GM21390 (cell line): ENCODE measurements around the gene PLXNA4.
"Not testable (repeated sequence)": the region's sequence is repeated elsewhere in the genome, so short reads cannot be mapped to it uniquely, and the experiment has no call there.

Source experiments
- ATAC-seq: cut with Tn5 transposase; IDR thresholded peaks from one replicate; pipeline ENCODE4 v1.9.1; 2021; ENCODE audit not compliant: unreplicated experiment

Gene PLXNA4

DNA sequence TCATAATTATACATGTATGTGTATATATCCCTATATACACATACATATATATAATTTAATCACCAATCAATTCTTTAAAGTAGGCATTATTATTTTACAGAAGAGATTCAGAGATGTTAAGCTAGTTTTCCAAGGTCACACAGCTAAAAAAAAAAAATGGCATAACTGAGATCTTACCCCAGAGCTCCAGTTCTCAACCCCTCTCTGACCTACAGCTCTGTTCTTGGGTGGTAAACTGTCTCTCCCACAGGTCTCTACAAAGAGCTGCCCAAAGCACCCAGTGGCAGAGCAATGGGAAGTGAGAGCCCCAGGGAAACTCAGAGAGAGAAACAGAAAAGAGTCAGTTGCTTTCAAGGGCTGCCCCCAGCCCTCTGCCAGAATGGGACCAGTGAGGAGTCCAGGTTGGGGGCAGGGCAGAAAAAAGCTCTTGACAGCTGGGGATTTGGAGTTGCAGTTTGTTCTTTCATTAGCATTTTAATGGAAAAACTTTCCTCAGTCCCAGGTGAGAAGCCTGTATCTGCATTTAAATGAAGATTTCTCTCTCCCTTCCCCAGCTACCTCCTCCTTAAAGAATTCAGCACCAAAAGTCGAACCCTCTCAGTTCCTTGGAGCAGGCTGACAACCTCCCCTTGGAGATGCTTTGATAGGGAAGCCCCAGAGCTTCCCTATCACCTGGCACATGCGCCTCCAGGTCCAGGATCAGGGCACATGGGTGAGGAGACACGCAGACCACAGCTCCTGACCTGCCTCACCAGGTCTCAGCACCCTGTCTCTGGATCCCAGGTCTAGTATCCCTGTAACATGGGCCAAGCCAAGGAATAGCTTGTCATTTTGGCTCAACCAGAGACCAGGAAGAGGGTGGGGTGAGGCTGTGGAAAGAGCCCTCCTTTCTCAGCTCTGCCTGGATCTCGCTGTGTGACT, 388.1 kb downstream of the PLXNA4 start:
- ATAC-seq, result no peak

DNA sequence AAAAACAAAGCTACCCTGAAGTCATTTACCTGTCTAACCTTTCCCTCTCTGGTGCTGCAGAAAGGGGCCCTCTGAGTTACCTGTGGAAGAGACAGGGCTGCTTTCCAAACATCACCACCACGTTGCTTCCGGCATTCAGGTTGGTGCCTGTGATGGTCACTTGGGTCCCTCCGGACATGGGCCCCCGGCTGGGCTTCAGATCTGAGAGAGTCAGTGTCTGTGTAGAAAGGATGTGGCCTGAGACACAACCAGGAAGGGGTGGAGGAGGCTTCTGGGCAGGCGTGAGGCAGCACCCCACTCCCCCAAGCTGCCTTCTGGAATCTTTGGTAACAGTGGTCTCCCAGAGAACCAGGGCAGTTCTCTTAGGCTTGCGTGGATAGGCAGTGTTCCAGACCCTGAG, 388.9 kb downstream of the PLXNA4 start:
- ATAC-seq, result no peak

DNA sequence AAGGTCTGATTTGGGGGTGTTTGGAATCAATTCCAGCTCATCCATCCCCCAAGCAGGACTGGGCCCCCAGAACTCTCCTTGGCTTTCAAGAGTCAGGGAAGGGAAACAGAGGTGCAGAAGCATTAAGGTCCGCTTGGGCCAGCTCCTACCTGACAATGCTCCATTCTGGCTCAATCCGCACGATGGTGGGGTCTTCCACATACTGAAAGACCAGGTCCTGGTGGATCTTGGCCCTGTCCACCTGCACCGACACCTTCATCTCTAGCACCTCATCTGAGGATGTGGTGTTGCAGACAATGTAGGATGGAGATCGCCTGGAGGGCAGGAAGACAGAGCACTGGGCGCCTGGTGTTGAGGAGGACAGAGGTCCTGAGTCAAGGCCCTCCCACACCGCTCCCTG, 391.1 kb downstream of the PLXNA4 start:
- no peak for ATAC-seq

DNA sequence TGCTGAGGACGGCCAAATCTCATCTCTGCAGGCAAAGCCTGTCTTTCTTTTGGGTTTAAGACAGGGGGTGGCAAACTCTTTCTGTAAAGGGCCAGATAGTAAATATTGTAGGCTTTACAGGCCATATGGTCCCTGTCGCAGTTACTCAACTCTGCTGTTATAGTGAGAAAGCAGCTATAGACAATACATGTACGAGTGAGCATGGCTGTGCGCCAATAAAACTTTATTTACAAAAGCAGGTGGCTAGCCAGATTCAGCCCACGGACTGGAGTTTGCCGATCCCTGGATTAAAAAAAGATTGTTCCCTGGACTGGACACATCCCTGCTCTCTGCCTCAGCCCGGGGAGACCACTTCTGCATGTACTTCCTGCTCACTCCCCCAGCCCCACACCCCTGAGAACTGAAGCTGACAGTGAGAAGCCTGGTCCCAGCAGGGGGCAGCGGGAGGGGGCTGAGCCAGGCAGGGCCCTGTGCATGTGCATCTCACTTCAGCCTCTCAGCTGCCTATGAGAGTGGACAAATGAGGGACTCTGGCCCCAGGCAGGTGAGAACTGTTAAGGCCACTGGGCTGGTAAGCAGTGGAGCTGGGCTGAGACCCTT, 392.4 kb downstream of the PLXNA4 start:
- no peak for ATAC-seq

DNA sequence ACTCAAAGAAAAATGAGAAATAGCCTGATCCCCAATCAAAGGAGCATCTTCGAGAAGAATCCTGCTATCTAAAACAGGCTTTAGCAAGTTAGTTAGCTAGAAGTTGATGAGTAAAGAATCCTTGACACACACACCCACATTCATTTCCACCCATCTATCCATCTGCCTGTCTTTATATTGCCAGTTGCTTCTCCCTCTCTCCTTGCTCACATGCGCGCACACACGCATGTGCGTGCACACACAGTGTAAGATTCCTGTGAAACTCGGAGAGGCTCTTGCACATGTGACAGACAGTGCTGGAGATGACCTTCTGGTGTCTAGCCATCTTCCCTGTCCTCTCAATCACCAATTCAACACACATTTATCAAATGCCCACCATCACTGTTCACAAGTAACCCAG, 393.3 kb downstream of the PLXNA4 start:
- no peak for ATAC-seq

DNA sequence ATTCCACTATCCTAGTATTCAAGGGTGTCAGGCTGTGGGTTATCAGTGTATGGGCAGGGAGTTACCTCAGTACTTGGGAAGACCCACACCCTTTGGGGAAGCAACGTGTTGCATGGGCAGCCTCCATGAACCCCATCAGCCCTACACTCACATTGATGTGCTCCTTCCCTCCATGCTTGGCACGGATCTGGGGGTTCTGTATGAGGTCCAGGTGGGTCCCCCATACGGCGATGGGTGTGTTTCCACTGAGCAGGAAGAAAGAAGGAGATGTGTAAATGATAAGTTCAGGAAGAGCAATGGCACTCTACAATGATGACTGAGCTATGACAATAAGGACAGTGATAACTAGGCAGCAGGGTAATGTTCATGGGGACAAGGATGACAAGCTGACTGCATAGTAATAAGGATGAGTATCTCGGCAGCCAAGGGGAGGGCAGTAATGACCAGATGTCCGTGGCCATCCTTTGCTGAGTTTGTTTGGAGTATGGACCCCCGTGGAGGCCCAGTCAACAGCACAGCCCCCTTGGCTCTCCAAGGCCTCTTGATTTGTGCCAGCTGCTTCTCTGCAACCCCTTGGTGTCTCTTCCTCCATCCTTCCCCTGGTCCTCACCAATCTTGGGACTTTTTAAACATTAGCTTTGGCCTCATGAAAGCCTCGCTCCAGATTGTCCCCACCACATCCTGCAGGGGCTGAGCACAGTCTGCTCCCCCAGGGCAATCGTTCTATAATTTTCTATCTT, 394.2 kb downstream of the PLXNA4 start:
- no peak for ATAC-seq

DNA sequence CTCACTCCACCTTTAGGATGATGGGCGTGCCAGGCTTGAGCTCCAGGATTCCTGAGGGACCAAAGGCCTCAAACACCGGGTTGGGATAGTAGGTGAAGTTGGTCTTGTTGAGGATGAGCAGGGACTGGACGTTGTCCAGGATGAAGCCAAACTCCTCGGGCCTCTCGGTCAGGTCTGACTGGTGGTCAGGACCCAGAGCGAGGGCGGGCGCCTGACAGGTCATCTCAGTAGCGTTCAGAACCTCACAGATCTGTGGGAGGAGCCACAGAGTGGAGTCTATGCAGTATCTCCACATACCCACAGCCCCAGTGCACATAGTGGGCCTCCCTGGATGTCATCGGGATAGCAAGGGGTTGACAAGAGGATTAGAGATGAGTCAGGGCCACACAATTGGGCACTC, 394.9 kb downstream of the PLXNA4 start:
- no peak for ATAC-seq

DNA sequence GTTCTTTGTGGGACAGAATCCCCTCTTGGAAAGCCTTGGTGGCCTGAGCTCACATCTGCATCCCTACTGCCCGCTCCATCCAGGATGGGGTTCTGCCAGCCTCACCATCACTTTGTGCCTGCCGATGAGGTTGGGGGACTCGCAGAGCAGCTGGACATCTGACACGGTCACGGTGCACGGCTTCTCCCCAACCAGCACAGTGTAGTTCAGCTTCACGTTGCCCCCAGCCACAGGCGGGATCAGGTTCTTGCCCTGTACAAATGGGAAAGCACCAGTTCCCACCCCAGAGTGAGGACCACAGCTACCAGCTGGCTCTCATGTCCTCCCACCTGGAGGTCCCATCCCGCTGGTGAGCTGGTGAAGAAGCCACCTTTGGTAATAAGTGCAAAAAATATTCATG, 395.8 kb downstream of the PLXNA4 start:
- no peak for ATAC-seq

DNA sequence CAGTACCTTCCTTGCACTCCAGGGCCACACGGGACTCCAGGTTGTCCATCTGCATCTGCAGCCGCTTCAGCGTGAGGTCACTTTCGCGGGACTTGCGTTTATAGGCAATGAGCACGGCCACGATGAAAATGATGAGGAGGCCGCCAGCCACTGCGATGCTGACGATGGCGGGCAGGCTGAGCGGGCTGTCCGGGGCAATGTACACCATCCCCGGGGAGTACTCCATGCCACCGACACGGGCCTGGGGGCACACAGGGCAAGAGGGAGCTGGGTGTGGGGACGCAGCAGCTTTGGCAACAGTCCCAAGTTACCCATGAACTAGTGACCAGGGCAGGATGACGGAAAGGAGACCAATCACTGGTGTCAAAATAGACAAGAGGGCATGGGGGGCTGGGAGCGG, 396.6 kb downstream of the PLXNA4 start:
- no peak for ATAC-seq

DNA sequence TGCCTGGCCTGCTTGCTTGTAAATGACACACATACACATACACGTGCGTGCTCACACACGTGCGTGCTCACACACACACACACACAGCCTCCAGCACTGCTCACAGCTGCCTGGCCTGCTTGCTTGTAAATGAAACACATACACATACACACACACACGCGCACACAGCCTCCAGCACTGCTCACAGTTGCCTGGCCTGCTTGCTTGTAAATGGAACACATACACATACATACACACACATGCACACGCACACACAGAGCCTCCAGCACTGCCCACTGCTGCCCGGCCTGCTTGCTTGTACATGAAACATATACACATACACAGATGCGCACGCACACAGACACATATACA, 397.2 kb downstream of the PLXNA4 start:
- ATAC-seq, result no peak

DNA sequence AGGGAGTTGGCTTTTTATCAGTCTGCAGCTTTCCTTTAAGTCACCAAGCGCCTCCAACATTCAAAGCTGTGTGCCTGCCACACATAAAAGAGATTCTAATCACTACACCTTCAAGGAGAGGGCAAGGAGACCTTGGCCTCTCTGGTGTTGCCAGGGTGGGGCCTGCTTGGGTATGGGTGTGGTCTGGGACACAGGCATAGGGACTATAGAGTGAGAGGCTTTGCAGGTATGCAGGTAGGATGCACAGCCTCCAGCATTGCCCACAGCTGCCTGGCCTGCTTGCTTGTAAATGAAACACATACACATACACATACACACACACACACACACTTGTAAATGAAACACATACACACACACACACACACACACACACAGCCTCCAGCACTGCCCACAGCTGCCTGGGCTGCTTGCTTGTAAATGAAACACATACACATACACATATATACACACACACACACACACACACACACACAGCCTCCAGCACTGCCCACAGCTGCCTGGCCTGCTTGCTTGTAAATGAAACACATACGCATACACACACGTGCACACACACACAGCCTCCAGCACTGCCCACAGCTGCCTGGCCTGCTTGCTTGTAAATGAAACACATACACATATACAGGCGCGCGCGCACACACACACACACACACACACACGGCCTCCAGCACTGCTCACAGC, 397.7 kb downstream of the PLXNA4 start:
- not testable (repeated sequence) for ATAC-seq

DNA sequence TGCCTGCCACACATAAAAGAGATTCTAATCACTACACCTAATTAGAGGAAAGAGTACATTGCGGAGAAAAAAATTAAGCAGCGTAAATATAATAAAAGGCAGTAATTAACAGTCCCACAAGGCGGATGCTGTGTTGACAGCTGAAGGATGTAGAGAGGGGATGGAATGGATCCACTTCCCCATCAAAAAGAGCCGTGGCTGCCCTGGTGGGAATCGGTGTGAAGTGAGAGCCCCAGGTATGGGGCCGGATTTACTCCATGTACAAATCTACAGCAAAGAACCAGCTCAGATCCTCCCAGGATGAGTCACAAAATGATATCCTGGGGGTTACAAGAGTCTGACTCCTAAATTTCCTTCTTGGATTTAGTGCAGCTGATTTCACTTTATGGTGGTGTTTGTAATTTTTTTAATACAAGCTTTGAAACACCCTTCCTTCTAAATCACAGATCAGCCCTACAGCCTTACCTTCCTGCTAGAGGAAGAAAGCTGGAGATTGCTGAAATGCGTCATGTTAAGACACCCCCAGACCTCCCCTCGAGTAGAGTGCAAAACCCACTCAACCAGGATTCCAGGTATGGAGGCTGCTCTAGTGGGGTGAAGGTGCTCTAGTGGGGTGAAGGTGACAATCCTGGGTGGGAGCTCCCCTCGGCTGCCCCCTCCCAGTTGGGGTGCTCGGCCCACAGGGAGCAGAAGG, 398.4 kb downstream of the PLXNA4 start:
- no peak for ATAC-seq

DNA sequence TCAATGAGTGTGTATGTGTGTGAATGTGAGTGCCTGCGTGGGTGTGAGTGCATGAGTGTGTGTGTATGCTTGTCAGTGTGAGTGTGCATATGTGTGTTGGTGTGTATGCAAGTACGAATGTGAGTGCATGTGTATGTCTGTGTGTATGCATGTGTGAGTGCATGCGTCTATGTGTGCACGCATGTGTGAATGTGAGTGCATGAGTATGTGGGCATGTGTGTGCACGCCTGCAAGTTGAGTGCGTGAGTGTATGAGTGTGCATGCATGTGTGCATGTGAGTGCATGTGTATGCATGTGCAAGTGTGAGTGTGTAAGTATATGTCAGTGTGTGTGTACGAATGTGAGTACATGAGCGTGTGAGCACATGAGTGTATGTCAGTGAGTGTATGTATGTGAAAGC, 399.6 kb downstream of the PLXNA4 start:
- no peak for ATAC-seq

DNA sequence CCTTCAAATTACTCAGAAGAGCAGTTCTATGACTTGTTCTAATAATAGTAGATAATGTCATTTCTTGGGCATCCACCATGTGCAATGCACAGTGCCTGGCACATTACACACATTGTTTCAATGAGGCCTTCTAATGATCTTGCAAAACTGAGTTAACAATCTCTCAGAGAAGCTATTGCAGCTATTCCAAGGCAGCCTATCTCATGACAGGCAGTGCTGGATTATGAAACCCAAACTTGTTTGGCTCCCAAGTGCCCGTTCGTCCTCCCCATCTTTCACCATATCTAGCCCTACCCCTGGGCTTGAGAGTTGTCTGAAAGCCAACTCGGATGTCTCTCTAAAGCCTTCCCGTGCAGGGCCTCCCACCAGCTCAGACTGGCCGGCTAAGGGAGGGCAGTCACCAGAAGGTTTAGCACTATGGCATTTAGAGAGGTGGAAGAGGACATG, 405.1 kb downstream of the PLXNA4 start:
- ATAC-seq, result no peak

DNA sequence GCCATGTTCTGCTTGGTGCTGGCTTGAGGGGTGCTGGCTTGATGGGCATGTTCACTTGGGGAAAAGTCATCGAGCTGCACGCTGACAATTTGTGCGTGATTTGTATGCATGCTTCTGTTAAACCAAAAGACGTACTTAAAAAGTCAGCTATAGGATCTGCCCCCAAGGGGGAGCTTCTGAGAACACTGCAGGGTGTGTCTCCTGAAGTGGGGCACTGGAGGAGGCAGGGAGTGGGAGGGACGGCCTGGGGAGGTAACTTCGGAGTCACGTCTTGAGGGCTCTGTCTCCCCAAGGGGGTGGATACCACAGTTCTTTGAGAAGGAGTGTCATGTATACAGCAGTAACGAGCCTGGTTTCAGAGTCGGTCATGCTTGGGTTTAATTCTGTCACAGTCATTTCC, 406.5 kb downstream of the PLXNA4 start:
- no peak for ATAC-seq

DNA sequence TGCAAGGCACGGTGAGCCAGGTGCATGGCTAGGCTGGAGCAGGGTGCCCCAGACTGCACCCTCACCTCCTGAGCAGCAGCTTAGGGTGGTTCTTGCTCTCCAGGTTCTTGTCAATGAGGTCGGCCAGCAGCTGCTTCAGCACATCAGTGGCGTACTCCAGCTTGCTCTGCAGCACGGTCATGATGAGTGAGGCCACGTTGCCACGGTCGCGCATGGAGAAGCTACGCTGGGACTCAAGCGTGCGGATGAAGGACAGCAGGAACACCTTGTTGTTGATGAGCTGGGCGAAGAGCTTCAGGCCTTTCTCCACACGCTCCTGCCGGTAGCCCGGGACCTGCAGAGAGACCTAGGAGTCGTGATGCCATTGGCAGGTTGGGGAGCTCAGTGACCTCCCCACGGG, 408.0 kb downstream of the PLXNA4 start:
- no peak for ATAC-seq

DNA sequence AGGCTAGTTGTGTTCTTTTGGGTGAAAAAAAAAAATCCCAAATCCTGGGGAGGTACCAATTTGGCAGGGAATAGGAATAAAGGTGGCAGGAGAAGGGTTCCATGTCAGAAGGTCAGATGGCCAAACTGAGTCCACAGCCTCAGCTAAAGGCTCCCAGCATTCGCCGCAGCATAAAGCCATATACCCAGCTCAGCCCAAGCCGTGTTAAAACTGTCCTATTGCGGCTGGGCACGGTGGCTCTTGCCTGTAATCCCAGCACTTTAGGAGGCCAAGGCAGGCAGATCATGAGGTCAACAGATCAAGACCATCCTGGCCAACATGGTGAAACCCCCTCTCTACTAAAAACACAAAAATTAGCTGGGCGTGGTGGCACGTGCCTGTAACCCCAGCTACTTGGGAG, 410.6 kb downstream of the PLXNA4 start:
- not testable (repeated sequence) for ATAC-seq

DNA sequence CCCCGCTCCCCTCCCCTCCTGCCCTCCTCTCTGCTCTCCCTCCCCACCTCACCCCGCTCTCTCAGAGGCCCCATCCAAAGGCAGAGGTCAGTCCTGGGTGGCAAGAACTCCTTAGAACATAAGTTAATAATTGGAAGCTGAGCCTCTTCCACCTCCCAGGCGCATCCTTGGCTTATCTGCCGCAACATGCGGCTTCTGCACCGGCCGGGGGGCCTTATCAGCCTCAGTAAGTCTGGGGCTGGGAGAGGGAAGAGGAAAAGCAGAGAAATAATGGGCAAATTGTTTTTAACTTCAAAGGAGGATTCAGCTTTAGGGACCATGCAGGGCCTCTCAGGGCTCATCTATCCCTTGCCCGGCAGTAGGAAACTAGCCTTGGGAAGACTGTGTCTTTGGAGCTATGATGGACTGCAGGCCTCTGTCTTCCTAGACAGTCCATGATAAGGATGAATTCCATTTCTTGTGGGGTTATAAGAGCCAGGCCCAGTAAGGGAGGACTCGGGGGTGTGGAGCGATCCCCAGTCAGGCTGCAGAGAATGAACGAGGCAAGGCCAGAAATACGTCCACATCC, 411.6 kb downstream of the PLXNA4 start:
- ATAC-seq, result no peak

DNA sequence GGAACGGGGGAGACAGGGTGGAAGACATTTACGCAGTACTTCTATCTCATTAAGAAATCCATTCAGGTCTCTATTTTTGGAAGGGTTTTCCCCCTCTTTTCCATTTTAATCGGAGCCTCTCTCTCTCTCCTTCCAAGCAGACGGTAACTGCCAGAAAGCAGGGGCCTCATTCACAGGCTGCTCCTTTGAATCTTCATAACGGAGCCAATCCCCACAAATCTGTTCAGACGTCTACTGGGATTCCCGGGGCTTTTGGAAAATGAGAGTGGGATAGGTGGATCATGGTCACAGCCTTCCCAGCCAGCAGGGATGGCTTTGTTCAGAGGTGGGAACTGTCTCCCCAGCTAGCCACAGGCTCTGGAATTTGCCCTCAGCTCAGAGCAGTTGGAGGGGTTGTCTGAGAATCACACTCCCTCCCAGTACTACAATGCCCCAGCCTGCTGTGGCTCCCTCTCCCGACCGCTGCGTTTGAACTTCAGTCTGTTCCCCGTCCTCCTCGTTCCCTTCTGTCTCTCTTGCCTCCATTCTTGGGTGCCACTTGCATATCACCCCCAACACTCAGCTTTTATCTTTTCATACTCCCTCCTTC, 413.6 kb downstream of the PLXNA4 start:
- ATAC-seq, result no peak

DNA sequence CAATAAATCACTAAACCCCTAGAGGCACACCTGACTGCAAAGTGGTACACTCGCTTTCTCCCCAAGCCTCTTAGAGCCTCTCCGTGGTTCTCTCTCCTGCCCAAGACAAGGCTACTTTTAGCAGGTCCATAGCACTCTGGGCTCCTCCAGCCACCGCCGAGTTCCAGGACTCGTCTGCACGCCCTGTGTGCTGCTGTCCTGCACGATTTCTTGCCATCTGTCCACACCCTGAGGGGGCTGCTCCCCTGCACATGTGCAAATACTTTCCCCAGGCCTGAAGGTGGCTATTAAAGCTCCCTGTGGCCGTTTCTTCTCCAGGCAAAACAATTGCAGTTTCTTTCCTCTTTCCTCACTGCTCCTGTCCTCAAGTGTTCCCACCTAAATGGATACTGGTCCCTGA, 414.3 kb downstream of the PLXNA4 start:
- no peak for ATAC-seq
